Raji (cell line): Measurements from ENCODE around the gene CCNH.

Source experiments
- POLR2A ChIP-seq: IDR thresholded peaks from 2 replicates; pipeline ENCODE4 v1.6.1; 2011; ENCODE audit warnings: low read depth, low read length, control low read depth; ENCODE audit not compliant: insufficient read depth

The CCNH gene

DNA sequence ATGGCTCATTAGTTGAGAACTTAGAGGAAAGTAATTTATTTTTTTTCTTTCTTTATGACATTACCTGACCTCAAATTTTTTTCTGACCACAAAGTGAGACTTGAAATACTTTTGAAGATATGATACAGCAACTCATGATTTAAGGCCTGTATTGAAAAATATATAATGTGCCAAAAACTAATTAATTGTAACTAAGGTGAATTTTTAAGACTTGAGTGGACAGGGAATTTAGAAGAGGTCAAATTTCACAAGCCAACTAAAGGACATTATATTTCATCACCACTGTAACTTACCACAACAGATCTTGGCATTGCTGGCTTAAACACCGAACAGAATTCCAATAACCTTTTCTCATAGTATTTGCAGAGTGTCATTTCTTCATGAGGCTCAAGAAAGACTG, 1.8 kb downstream of the CCNH start:
- no peak for TF ChIP-seq POLR2A

DNA sequence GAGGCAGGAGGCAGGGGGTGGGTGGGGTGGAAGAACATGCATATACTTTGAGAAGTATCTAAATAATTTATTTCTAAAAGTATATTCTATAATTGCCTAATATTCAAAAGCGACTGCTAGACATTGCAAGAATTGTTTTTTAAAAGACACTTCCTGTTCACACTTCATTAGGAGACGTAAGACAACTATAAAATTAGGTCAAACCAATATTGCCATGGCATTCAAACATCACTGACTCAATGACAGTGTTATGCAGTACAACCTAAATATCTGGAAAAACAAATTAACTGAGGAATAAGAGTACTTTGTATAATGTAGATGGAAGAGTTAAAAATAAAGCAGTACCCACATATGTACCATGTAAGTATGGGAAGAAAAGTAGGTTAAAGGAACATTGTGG, 4.5 kb downstream of the CCNH start:
- no peak for TF ChIP-seq POLR2A

DNA sequence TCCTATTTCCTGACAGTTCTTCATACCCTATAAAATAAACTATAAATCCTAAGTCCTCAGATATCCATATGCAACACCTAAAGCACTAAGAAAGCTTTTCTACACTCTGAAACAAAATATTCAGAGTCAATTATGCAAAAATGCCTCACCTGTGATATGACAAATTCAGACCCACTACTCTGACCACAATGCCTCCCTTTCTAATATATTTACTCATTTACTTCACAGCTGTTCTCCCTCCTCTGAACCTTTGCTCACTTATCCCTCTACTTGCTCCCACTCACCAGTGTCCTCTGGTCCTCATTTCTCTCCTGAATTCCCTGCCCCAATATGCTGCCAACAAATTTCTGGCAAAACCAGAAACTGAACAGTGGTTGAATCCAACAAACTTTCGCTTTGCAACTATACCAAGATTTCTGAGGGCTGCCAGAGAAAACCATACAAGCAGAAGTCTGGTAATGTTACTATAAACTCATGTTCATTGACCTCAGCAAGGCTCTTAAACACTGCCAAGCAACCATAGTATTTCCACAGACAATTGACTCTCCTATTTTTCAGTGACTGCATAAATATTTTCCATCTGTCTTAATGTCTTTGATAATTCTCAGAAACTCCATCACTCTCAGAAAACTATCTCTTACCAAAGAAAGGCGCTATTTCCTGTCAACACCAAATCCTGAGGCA, 7.1 kb downstream of the CCNH start:
- no peak for TF ChIP-seq POLR2A

DNA sequence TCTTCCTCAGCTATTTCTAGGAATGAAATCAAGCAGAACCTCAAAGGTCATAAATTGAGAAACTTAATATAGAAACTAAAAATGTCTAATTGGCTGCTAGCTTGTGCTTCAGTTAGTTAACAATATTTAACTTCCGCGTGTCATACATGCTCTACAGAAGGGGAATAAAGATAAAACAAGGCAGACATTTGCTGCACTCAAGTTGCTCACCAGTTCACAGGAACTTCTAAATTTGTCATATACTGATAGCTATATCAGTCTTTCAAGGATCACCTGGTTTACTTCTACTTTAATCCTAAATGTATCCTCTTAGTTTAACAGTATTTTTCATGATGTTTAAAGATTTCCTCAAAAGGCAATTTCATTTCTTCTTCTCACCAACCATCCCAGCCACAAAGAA, 8.4 kb downstream of the CCNH start:
- TF ChIP-seq POLR2A = no peak

DNA sequence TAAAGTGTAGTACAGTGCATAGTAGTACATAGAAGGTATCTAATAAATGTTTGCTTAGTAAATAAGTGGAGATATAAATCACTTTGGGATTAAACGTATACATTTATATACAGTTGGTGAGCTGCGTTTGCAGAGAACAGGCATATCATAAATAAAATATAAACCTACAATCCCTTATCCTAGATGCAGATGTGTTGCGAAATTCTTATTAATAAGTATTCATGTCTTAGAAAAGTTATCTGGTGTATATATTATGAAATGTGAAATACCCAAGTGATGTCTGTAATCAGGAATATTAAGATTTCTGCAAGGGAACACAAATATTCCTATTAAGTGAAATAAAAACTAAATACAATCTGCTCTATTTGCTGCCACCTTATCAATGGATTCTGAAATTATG, 8.8 kb downstream of the CCNH start:
- no peak for TF ChIP-seq POLR2A

DNA sequence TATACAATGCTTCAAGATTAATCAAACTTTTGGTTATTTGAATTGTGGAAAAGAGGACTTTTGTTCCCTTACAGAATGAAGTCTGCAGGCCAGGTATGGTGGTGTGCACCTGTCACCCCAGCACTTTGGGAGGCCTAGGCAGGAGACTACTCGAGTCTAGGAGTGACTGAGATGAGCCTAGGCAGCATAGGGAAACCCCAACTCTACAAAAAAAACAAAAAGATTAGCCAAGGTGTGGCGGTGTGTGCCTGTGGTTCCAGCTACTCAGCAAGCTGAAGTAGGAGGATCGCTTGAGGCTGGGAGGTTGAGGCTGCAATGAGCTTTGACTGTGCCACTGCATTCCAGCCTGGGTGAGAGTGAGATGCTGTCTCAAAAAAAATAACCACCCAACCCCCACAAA, 9.3 kb downstream of the CCNH start:
- no peak for TF ChIP-seq POLR2A

DNA sequence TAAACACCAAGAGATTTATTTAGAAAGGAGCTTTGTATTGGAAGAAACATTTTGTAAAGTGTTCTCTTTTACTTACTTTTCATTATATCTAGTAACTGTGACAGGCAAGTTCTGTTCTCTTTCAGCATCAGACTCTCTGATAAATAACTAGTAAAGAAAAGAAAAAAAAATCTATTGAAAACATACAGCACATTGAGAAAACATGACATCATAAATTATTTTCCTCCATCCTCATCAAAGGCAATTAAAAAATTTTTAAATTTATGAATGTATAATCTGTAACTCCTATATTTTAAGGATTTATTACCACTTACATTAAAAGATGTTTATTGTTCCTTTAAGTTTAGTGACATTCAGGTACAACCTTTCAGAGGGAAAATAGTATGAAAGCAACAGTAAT, 11.1 kb downstream of the CCNH start:
- no peak for TF ChIP-seq POLR2A

DNA sequence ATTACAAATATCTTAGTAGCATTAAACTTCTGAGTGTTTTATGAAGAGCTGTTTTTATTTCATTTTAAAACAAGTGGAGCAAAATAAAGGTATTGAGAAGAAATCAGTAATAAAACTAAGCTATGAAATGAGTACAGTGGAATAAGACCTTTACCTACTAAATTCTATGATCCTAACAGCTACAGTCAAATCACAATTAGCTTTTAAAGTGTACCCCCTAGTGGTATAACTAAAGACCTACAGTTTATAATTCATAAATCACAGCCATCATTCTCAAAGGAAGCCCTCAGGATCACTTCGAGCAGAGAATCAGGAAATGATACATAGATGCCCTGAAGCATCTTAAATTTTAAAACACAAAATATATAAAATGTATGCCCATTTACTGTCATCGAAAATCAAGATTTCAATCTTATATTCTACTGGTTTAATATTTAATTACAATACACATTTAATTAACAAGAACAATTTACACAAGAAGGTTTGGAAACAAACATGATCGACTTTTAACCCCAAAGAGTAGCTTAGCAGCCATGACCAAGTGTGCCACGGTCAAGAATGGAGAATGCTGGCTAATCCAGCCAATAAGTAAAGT, 12.3 kb downstream of the CCNH start:
- no peak for TF ChIP-seq POLR2A

DNA sequence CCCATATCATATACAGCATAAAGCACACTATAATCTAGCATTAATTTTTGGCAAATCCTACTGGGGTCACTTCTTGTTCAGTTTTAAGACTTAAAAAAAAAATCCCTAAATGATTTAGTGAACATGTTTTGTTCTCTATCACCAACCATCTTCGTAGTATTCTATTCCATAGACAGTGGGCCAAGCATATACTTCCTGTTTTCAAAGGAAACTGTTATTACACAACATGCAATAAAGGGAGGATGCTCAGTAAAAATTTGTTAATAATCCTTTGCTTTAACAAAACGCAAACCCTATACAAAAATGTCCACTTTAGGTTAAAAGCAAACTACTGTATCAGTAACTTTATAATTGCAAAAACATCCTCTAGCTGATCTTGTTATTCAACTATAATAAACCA, 13.0 kb downstream of the CCNH start:
- no peak for TF ChIP-seq POLR2A

DNA sequence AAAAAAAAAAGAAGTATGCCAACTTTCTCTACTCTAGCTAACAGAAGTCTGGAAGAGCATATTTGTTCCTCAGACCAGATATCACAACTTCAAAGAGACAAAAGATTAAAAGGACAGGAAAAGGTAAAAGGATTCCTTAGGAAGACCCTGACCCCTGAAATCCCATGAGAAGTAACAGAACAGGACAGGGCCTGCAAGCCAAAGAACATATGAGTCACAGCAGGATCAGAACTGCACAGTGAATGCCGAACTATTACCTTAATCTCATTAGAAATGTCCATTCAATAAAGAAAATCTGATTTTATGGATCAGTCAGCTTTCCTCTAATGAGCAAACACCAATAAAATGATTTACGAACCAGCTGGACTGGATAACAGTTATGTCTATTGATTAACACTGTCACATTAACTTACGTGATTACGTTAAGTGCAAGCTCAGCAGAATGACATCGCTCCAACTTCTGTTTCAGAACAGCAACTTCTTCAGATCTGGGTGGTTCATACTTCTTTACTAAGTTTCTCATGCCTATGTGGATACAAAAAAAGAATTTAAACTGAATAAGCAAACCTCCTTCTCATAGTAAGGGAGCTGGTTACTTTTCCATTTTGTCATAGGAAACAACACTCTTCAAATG, 13.6 kb downstream of the CCNH start:
- no peak for TF ChIP-seq POLR2A

DNA sequence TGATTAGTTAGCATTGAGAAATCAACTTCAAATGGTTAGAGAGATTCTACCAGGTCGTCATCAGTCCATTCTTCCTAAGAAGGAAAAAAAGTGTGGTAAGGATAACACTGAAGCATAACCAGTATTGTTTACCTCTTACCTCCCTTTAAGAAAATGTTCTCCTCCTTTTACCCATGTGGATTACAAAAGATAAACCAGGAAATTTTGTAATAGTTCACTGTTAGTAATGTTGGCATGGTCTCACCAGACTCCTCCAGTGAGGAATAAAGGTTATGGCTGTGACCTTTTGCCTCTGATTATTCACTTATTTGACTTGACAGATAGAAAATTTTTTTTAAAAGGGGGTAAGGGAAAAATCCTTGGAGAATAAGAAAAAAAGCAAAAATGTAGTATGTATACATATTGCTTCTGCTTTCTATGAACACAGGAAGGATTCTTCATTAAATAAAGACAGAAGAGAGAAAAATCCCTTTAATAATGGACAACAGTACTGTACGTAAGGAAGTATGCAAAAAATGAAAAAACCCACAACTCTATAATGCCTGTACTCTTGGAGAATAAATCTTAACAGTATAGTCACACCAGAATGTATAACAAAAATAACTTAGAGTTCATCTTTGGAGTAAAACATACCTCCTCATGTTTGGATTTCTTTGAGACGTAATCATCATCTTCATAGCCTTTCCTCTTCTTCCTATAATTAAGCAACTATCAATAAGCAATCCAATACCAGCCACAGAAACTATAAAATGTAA, 18.1 kb downstream of the CCNH start:
- TF ChIP-seq POLR2A = no peak

DNA sequence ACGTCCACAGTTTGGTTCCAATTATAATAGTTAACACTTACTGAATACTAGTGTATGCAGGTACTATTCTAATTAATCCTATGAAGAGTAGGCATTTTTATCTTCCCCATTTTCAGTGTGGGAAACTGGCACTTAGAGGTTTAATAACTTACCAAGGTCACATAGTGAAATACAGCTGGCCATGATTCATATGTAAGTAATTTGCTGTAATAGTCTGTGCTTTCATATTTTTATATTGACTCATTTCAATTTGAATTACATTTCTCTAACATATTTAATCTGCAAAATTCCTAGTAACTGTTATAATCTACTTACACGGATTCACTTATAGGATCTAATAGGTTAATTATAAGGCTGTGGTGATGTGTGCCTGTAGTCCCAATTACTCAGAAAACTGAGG, 19.4 kb downstream of the CCNH start:
- no peak for TF ChIP-seq POLR2A

DNA sequence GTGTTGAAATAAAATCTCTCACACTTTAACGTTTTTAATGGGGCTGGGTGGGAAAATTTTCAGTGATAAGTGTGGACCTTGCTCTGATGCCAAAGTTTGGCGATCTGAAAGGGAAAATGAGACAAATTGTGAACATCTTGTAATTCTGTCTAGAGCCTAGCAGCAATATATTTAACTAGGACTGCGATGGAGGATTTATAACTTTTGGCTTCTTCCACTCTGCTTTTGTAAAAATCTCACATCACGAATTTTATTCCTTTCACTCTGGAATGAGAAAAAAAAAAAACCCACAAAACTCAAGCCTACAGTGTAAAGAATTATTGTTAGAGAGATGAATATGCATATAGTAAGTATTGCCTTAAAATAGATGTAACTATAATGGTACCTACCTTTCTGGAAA, 19.9 kb downstream of the CCNH start:
- TF ChIP-seq POLR2A = no peak

DNA sequence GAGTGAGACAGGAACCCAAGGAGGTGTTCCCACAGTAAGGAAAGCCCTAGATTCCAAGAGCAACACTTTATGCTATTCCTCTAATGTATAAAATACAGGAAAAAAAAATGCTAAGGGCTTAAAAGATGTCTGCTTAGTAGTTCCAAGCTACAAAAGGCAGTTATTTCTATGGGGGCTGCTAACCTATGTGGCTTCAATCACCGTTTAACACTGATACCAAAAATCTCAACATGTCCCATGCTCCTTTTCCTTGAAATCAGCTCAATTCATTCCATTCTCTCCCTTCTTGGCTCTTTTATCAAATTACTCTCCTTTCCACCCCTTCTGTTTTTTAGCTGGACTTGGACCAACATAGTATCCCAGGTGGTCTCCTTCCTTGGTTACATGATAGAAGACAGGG, 20.6 kb downstream of the CCNH start:
- TF ChIP-seq POLR2A = no peak

DNA sequence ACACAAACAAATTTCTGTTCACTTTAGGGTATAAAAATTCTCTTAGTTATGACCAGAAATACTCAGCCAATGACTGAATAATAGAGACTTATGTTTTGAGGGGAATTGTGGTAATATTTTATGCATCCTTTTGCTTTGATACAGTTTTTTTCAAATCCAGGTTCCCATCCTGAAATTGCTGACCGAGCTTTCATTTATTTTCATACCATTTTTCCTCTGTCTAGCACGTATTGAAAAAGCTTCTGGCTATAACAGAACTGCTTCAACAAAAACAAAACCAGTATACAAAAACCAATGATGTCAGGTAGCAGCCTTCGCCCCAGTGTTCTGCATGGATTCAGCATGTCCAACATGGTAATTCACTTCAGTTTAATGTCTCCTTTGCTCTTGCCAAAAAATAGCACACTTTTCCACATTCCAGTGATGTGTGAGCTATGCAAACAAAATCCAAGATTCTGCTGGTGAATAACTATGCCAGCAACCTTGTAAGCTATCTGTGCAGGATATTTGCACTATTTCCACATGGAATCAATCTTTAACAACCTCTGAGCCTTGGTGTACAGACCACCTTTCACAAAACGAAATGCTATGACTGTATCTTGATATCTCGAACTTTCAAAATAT, 22.0 kb downstream of the CCNH start:
- no peak for TF ChIP-seq POLR2A

DNA sequence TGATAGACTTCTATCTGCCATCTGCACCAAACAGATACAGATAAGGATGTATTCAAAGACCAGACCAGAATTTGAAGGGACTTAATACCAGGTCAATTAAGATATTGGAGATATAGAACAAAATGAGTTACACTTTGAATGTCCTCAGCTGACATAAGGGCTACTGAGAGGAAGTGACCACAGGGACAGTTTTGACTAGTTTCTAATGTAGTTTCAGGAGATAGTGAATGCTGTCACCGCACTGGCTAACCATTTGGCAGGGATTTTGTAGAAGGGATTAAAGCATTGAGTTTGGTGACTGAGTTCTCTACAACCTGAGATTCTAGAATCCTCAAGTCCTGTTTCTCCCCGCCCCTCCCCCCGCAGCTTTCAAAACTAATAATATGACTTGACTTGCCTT, 22.7 kb downstream of the CCNH start:
- TF ChIP-seq POLR2A = no peak

DNA sequence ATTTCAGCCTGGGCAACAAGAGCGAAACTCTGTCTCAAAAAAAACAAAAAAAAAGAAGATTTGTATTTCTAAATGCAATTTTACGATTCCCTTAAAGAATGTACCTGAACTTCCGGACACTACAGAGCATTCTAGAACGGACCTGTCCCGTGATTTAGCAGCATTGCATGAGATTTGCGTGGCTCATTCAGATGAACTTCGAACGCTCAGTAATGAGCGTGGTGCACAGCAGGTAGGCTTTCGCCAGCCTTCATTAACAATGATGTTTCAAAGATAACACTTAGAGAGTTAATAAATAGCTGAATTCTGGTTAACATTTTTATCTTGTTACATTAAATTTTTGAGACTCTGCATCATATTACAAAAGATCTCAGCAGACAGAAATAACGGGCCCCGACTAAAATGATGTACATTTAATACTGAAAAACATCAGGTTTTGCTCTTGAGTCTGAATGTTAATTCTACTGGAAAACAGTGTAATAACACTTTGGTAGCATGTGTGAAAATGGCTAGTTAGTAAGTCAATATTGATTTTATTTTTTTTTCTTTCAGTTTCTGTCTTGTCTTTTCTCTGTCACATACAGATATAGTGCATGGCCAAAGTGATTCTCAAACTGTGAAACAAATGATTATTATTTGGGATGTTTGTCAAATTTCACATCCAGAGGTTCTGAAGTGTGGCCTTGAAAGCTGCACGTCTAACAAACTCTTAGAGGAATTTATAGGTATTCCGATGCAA, 23.3 kb downstream of the CCNH start:
- TF ChIP-seq POLR2A = no peak
